ENCODE results near the gene PRR30.

DNA sequence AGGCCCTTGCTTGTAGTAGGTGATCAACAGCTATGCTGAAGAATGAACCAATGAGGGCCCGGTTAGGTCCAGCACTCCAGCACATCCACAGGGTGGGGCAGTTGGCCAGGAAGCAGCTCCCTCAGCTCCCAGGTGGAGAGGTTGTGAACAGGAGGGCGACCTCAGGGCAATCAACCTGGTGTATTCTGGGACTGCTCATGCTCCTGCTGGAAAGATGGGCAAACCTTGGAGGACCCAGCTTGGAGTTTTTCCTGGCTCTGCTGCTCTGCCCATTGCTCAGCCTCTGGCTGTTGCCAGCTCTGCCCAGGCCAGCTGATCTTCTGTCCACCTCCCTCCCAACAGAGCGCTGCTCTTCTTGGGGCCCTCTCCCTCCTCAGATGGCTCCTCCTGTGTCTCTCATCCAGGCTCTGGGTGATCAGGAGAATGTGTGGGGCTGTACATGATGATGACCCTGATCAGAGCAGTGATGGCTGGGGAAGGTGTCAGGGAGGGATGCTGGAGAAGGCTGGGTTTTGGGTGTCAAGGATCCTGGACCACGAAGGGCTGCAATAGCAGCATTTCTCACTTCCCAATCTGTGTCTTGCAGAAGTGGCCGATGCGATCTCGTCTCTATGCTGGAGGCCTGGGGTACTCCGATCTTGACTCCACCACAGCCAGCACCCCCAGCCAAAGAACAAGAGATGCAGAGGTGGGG lies 13.0 kb upstream of the PRR30 start:
- TF ChIP-seq EZH2 (IDR thresholded peaks at IDR 0.05) (no peak), POLR2AphosphoS5 (IDR thresholded peaks at IDR 0.05; ENCODE audit: borderline replicate concordance, low read depth, low read length) (no peak), FOXP2 (optimal IDR thresholded peaks at IDR 0.05; ENCODE audit: control extremely low read depth, extremely low read length, insufficient read depth) (no peak)

Measured in SK-N-MC (cell line).